Prostate gland (tissue), 2 donors: ENCODE measurements around the gene PACSIN1. TPM values are rescaled to one million over a fixed set of nuclear protein-coding genes. Genes with fewer than 3 reads are reported as not detected.

Experiments used
- DNase-seq: peaks from one replicate; pipeline ENCODE4 v3.0.0-alpha.2; 2019; ENCODE audit warnings: low spot score
- H3K27ac ChIP-seq, 2 donors: fragments of 200-600 bp; sonication (generic); 2 replicates each; pipeline ENCODE4 v1.5.1; 2017 to 2019
- H3K27me3 ChIP-seq: fragments of 200-600 bp; sonication (generic); replicated peaks from 2 replicates; pipeline ENCODE4 v1.5.1; 2019; ENCODE audit not compliant: insufficient read depth
- H3K36me3 ChIP-seq, 2 donors: fragments of 200-600 bp; sonication (generic); 1 replicate in 1 of 2; 2 replicates in 1 of 2; pipeline versions ENCODE4 v1.5.1 to v1.8.1; 2017 to 2019
- H3K4me1 ChIP-seq: fragments of 200-600 bp; sonication (generic); replicated peaks from 2 replicates; pipeline ENCODE4 v1.5.1; 2019
- H3K4me3 ChIP-seq, 2 donors: fragments of 200-600 bp; sonication (generic); 2 replicates each; pipeline ENCODE4 v1.5.1; 2017 to 2019
- H3K9me3 ChIP-seq: fragments of 200-600 bp; sonication (generic); 2 replicates; pipeline ENCODE4 v1.5.1; 2017
- CTCF ChIP-seq, 4 experiments: fragments of 200-600 bp in 2 of 4; fragments of 450-650 bp in 2 of 4; sonication (generic) in 2 of 4; IDR thresholded peaks; 1 replicate in 3 of 4; 2 replicates in 1 of 4; pipeline ENCODE4 v1.5.1; 2016 to 2019; ENCODE audit warnings: antibody characterized with exemption in 4 of 4, mild to moderate bottlenecking in 2 of 4, moderate library complexity in 2 of 4
- POLR2A ChIP-seq: fragments of 450-650 bp; IDR thresholded peaks from one replicate; pipeline ENCODE4 v1.6.1; 2016; ENCODE audit warnings: antibody characterized with exemption, mild to moderate bottlenecking
- POLR2AphosphoS5 ChIP-seq: sonication (generic); formaldehyde crosslinking; IDR thresholded peaks from one replicate; pipeline ENCODE4 v1.6.1; 2017; ENCODE audit warnings: antibody characterized with exemption
- WGBS: methylation state at CpG from one replicate; pipeline ENCODE4 v1.1.5; 2018; 5-methylcytosine and 5-hydroxymethylcytosine counted together
- intact Hi-C: fragments of 100-400 bp; cut with DNase I; formaldehyde crosslinking; loops from one replicate; pipeline ENCODE4 v1.14.2; 2022
- total RNA-seq, 2 donors: library from RNA; depleted of rRNA; stranded (reverse); fragments of >200 nt; gene quantifications; one replicate each; pipeline ENCODE4 v1.1.0, GENCODE V29; 2016

The PACSIN1 gene
- total RNA-seq, 2 donors from 2014 or later: 0.32 to 0.57 TPM

- no peak for DNase-seq
- no peak overlapping the region for H3K4me3 ChIP-seq
- H3K27me3 ChIP-seq: no peaks in the 10 kb centered on the region
- no peak overlapping the region for H3K27ac ChIP-seq
- WGBS: 85% methylated on average over 10 of the region's 10 CpGs
- no peaks in the 10 kb centered on the region for H3K36me3 ChIP-seq
- no peaks in the 10 kb centered on the region for H3K4me1 ChIP-seq
- H3K9me3 ChIP-seq: no peaks in the 10 kb centered on the region
- intact Hi-C loops: loop anchor here (10.0 kb wide), 1 partner anchor 172 kb away; the partner anchor contains the start of gene ILRUN
- TF ChIP-seq CTCF (IDR thresholded peaks at IDR 0.05) (no peak), POLR2AphosphoS5 (no peak), POLR2A (no peak)
Observed at GRCh38 chr6:34522761-34523160, 56.9 kb downstream of the PACSIN1 start.

GRCh38 chr6:34523441-34524206 is 57.7 kb downstream of the PACSIN1 start:
- Histone ChIP-seq H3K9me3 (no peaks in the 10 kb centered on the region), H3K27me3 (no peaks in the 10 kb centered on the region), H3K4me3 (no peak overlapping the region), H3K36me3 (no peaks in the 10 kb centered on the region), H3K27ac (no peak overlapping the region), H3K4me1 (no peaks in the 10 kb centered on the region)
- WGBS: 95% methylated on average over 8 of the region's 8 CpGs
- intact Hi-C loops: loop anchor here (10.0 kb wide), 1 partner anchor 171 kb away; the partner anchor contains the start of gene ILRUN
- DNase-seq: no peak
- TF ChIP-seq POLR2A: no peak
- no peak for TF ChIP-seq CTCF (IDR thresholded peaks at IDR 0.05)
- TF ChIP-seq POLR2AphosphoS5: no peak

GRCh38 chr6:34524499-34524898 is 58.6 kb downstream of the PACSIN1 start:
- no peaks in the 10 kb centered on the region for H3K9me3 ChIP-seq
- H3K4me3 ChIP-seq: no peak overlapping the region
- DNase-seq: no peak
- no peaks in the 10 kb centered on the region for H3K27me3 ChIP-seq
- H3K27ac ChIP-seq: no peak overlapping the region
- H3K36me3 ChIP-seq: no peaks in the 10 kb centered on the region
- TF ChIP-seq POLR2A (no peak), POLR2AphosphoS5 (no peak), CTCF (IDR thresholded peaks at IDR 0.05) (no peak)
- WGBS: 46% methylated on average over 5 of the region's 5 CpGs
- intact Hi-C loops: loop anchor here (10.0 kb wide), 1 partner anchor 170 kb away; the partner anchor contains the start of gene ILRUN
- no peaks in the 10 kb centered on the region for H3K4me1 ChIP-seq

- no peaks in the 10 kb centered on the region for H3K36me3 ChIP-seq
- no peak overlapping the region for H3K4me3 ChIP-seq
- no peak for TF ChIP-seq CTCF (IDR thresholded peaks at IDR 0.05)
- no peak for TF ChIP-seq POLR2AphosphoS5
- no peak for TF ChIP-seq POLR2A
- no peaks in the 10 kb centered on the region for H3K27me3 ChIP-seq
- intact Hi-C loops: loop anchor here (5.0 to 10.0 kb wide), 2 partner anchors 82 to 170 kb away; partner anchors contain the start of gene ILRUN
- H3K4me1 ChIP-seq: no peaks in the 10 kb centered on the region
- WGBS: 76% methylated on average over 5 of the region's 5 CpGs
- no peak overlapping the region for H3K27ac ChIP-seq
- H3K9me3 ChIP-seq: no peaks in the 10 kb centered on the region
- DNase-seq: no peak
Observed at GRCh38 chr6:34524971-34525370, 59.1 kb downstream of the PACSIN1 start.
